Fibroblast of pulmonary artery (primary cell): ENCODE data around the gene ZNF511.
A peak's percentile ranks its signal among the peaks of the same experiment; 100 is the strongest.

Experiments used
- DNase-seq: peaks from one replicate; pipeline ENCODE4 v3.0.0-alpha.2; 2010; ENCODE audit warnings: low read depth
- H3K4me3 ChIP-seq: replicated peaks from 2 replicates; pipeline ENCODE4 v1.5.1; 2011; ENCODE audit warnings: low read depth, mild to moderate bottlenecking, control low read depth, low read length, moderate library complexity
- TF ChIP-seq, protein P1 (sequence below): IDR thresholded peaks from 2 replicates; pipeline ENCODE4 v1.5.1; 2011; ENCODE audit warnings: mild to moderate bottlenecking, control low read depth, low read length, inconsistent platforms; ENCODE audit errors: missing control alignments

The ZNF511 gene

GRCh38 chr10:133355991-133356390, 47.3 kb downstream of the ZNF511 start:
- TF ChIP-seq, protein P1, sequence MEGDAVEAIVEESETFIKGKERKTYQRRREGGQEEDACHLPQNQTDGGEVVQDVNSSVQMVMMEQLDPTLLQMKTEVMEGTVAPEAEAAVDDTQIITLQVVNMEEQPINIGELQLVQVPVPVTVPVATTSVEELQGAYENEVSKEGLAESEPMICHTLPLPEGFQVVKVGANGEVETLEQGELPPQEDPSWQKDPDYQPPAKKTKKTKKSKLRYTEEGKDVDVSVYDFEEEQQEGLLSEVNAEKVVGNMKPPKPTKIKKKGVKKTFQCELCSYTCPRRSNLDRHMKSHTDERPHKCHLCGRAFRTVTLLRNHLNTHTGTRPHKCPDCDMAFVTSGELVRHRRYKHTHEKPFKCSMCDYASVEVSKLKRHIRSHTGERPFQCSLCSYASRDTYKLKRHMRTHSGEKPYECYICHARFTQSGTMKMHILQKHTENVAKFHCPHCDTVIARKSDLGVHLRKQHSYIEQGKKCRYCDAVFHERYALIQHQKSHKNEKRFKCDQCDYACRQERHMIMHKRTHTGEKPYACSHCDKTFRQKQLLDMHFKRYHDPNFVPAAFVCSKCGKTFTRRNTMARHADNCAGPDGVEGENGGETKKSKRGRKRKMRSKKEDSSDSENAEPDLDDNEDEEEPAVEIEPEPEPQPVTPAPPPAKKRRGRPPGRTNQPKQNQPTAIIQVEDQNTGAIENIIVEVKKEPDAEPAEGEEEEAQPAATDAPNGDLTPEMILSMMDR: no peak
- no peak overlapping the region for H3K4me3 ChIP-seq
- DNase-seq: no peak

- DNase-seq: no peak
- H3K4me3 ChIP-seq: peak overlapping the region; percentile 56
- TF ChIP-seq, protein P1: no peak
Measured at GRCh38 chr10:133356549-133357284, 48.0 kb downstream of the ZNF511 start.

DNA sequence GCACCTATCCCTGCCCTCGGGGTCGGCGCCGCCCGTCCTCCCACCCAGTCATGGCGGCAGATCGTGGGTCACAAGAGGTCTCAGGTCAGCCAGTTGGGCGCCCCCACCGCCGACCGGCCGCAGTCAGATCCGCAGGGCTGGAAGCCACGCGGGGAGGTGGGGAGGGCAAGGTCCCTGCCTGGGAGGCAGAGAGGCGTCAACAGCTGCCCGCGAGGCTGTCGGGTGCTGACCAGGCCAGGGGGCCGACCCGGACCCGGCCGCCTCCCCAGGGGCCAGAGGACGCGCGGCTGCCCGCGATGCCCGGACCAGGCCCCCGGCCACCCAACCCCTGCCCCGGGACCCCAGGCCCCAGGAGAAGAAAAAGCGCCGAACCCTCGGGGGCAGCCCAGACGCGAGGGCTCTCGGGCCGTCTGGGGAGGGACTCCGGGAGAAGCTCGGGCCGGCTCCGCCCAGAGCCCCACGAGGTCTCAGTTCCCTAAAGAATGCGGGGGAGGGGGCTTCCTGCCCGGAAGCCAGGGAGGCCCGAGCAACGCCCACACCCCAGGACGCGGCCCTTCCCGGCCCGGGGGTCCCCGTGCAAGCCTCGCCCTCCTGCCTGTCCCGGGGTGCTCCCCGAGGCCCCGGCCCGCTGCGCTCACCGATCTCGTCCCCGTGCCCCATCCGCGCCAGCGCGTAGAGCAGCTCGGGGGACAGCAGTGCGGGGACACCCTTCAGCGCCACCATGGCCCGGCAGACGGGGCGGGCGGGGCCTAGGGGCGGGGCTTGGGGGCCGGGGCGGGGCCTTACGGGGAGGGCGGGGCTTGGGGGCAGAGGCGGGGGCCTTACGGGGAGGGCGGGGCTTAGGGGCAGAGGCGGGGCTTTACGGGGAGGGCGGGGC, 48.8 kb downstream of the ZNF511 start, which contains the start of gene FUOM:
Gene FUOM, minus strand, starts transcription at position 735 of the 877 bp plus-strand sequence. Its CDS starts 12 bp downstream, at position 723.
- H3K4me3 ChIP-seq: peak within 1 kb of the TSS; percentile 56
- TF ChIP-seq, protein P1: no peak
- DNase-seq: peak; percentile 63

DNA sequence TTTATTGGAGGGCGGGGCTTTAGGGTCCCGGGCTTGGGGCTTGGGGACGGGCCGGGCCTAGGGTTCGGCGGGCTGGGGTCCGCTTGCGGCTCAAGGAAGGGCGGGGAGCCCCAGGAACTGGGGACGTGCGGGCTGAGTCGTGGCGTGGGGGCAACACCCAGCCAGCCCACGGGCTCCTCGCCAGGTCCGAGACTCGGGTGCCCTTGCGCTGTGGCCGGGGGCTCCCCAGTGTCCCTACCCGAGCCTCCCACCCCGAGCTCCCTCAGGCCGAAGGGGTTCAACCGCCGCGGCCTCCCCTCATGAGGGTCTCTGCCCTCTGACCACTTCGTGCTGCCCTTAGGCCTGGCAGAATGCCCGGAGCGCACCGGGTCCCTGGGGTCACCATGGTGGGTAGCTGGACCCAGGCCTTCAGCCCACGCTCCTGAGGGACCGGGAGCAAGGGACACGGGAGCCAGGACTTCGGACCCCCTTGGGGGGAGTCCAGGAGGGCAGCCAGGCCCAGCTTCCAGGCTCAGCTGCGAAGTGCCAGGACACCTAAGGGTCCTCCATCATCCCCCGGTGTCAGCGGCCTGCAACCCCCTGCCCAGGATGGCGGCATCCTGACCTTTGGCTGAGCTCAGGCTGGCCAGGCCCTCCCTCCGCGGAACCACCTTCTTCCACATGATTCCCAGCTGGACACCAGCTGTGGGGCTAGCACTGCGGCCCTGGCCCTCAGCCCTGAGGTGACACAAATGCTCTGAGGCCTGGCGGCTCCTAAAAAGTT, 49.6 kb downstream of the ZNF511 start:
- no peak overlapping the region for H3K4me3 ChIP-seq

DNA sequence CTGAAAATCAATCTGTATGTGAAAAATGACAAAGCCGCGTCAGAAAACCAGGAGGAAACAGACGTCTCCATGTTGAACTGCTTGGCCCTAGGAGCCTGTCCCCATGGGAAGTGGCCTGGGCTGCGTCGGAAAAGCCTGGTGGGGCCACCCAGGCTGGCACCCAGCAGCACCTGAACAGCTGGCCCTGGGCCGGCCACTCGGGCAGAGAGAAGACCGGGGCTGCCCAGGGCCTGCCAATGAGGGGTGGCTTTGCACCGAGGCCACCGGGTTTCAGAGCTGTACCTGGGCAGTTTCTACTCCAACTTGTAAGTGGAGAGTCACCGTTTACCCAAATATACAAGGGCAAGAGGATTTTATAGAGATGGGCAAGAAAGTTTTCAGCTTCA, 50.2 kb downstream of the ZNF511 start:
- H3K4me3 ChIP-seq: no peak overlapping the region
- TF ChIP-seq, protein P1: no peak

More for the DNA sequence above, 49.6 kb downstream of the ZNF511 start:
- DNase-seq: no peak
- TF ChIP-seq, protein P1: no peak

DNA sequence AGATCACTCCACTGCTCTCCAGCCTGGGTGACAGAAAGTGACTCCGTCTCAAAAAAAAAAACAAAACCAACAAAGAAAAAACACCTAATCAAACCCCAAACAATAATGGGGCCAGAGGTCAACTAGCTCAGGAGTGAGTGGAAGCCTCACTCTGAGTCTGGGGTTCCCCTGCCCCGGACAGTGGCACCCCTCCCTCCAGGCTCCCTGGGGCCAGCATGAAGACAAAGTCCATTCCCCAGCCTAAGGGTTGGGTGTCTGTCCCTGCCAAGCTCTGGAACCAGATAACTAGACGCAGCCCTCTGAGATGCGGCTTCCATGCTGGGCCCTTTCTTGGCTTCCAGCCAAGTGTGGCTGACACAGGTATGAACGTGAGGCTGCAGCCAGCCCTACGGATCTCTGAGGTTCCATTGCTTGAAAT, 50.8 kb downstream of the ZNF511 start:
- TF ChIP-seq, protein P1: no peak
- no peak for DNase-seq
- H3K4me3 ChIP-seq: no peak overlapping the region

More for the DNA sequence above, 50.2 kb downstream of the ZNF511 start:
- no peak for DNase-seq
